K562 (cell line): ENCODE results near the gene AZGP1.
"Not testable (repeated sequence)": the region's sequence is repeated elsewhere in the genome, so short reads cannot be mapped to it uniquely, and the experiment has no call there.

Experiments
- MAFF ChIP-seq: IDR thresholded peaks from 2 replicates; pipeline ENCODE4 v1.6.1; 2012; ENCODE audit warnings: low read length, improper control_type of control experiment
- ZBTB43 ChIP-seq: sonication (generic); formaldehyde crosslinking; IDR thresholded peaks from 2 replicates; pipeline ENCODE4 v1.8.0; 2023; ENCODE audit warnings: mild to moderate bottlenecking, missing genetic modification reagents
- TF ChIP-seq, protein P1 (sequence below): sonication (generic); formaldehyde crosslinking; IDR thresholded peaks from 2 replicates; pipeline ENCODE4 v1.8.1; 2022; ENCODE audit warnings: missing genetic modification reagents

GRCh38 chr7:99969813-99970212 lies 6.0 kb downstream of the AZGP1 start:
- TF ChIP-seq, protein P1, sequence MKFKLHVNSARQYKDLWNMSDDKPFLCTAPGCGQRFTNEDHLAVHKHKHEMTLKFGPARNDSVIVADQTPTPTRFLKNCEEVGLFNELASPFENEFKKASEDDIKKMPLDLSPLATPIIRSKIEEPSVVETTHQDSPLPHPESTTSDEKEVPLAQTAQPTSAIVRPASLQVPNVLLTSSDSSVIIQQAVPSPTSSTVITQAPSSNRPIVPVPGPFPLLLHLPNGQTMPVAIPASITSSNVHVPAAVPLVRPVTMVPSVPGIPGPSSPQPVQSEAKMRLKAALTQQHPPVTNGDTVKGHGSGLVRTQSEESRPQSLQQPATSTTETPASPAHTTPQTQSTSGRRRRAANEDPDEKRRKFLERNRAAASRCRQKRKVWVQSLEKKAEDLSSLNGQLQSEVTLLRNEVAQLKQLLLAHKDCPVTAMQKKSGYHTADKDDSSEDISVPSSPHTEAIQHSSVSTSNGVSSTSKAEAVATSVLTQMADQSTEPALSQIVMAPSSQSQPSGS (CRISPR knock-in tag) = not testable (repeated sequence)
- TF ChIP-seq MAFF; ZBTB43 (CRISPR knock-in tag): not testable (repeated sequence)
